Measurements from ENCODE around the gene DAAM1.

DNA sequence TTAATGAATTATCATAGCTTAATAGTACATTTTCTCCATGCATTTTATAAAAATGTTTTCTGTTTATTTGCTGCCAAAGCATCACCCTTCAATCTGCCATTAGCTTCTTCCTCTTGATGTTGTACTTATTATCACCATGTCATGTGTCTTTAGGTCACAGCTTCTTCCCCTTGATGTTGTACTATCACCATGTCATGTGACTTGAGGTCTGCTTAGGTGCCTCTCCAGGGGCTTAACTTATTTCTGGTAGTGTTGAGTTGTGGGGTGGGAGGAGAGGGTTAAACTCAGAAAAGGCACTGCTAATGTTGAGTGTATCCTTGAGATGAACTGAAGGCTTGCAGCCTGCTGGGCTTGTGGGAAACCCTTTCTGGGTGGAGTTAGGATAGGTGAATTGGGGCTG, 87.8 kb downstream of the DAAM1 start:
- TF ChIP-seq, protein P1, sequence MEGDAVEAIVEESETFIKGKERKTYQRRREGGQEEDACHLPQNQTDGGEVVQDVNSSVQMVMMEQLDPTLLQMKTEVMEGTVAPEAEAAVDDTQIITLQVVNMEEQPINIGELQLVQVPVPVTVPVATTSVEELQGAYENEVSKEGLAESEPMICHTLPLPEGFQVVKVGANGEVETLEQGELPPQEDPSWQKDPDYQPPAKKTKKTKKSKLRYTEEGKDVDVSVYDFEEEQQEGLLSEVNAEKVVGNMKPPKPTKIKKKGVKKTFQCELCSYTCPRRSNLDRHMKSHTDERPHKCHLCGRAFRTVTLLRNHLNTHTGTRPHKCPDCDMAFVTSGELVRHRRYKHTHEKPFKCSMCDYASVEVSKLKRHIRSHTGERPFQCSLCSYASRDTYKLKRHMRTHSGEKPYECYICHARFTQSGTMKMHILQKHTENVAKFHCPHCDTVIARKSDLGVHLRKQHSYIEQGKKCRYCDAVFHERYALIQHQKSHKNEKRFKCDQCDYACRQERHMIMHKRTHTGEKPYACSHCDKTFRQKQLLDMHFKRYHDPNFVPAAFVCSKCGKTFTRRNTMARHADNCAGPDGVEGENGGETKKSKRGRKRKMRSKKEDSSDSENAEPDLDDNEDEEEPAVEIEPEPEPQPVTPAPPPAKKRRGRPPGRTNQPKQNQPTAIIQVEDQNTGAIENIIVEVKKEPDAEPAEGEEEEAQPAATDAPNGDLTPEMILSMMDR (IDR thresholded peaks at IDR 0.05 in 8 of 11, conservative IDR thresholded peaks at IDR 0.05 in 3 of 11): no peak
- TF ChIP-seq POLR2A (IDR thresholded peaks at IDR 0.05): no peak

All from spleen (tissue), 7 donors.